Activated effector memory CD4-positive, alpha-beta T cell treated with Interleukin-2 at 50 U/mL for 16 hours (primary cell): ENCODE data around the gene RRBP1.

Source experiments
- DNase-seq: peaks from one replicate; pipeline ENCODE4 v3.0.0-alpha.2; 2020

RRBP1 gene

GRCh38 chr20:17647391-17648314 lies 34.4 kb downstream of the RRBP1 start:
- DNase-seq: no peak

- no peak for DNase-seq
Observed at GRCh38 chr20:17646961-17647301, 35.1 kb downstream of the RRBP1 start.

- DNase-seq: no peak
Observed at GRCh38 chr20:17646209-17646960, 35.7 kb downstream of the RRBP1 start.

- no peak for DNase-seq
Observed at GRCh38 chr20:17645546-17646208, 36.4 kb downstream of the RRBP1 start.

- no peak for DNase-seq
Observed at GRCh38 chr20:17645010-17645409, 37.0 kb downstream of the RRBP1 start.

- no peak for DNase-seq
Observed at GRCh38 chr20:17644451-17644850, 37.6 kb downstream of the RRBP1 start.

- DNase-seq: no peak
Observed at GRCh38 chr20:17643531-17644188, 38.4 kb downstream of the RRBP1 start.

- no peak for DNase-seq
Observed at GRCh38 chr20:17642404-17643269, 39.4 kb downstream of the RRBP1 start.

GRCh38 chr20:17641993-17642392 lies 40.0 kb downstream of the RRBP1 start:
- no peak for DNase-seq

GRCh38 chr20:17641520-17641964 lies 40.5 kb downstream of the RRBP1 start:
- DNase-seq: no peak

GRCh38 chr20:17640875-17641378 lies 41.1 kb downstream of the RRBP1 start:
- no peak for DNase-seq

- no peak for DNase-seq
Observed at GRCh38 chr20:17640146-17640874, 41.7 kb downstream of the RRBP1 start.

- no peak for DNase-seq
Observed at GRCh38 chr20:17638835-17639407, 43.1 kb downstream of the RRBP1 start.

GRCh38 chr20:17637985-17638640 lies 43.9 kb downstream of the RRBP1 start:
- no peak for DNase-seq

- no peak for DNase-seq
Observed at GRCh38 chr20:17637413-17637780, 44.6 kb downstream of the RRBP1 start.

- no peak for DNase-seq
Observed at GRCh38 chr20:17636523-17637412, 45.3 kb downstream of the RRBP1 start.

- DNase-seq: no peak
Observed at GRCh38 chr20:17635332-17636244, 46.5 kb downstream of the RRBP1 start.
